GM21390 (cell line): Measurements from ENCODE around the gene XCL2.

ENCODE experiments used
- ATAC-seq: cut with Tn5 transposase; IDR thresholded peaks from one replicate; pipeline ENCODE4 v1.9.1; 2021; ENCODE audit not compliant: unreplicated experiment

Gene XCL2

GRCh38 chr1:168518201-168518689 is 25.6 kb downstream of the XCL2 start:
- no peak for ATAC-seq

- no peak for ATAC-seq
These were observed 29.3 kb downstream of the XCL2 start for GRCh38 chr1:168514455-168514854.

- ATAC-seq = no peak
These were observed 30.0 kb downstream of the XCL2 start for GRCh38 chr1:168513656-168514404.

- ATAC-seq = no peak
These were observed 30.8 kb downstream of the XCL2 start for GRCh38 chr1:168512864-168513595.

- peak; percentile 67 for ATAC-seq
These were observed 33.7 kb downstream of the XCL2 start for GRCh38 chr1:168509875-168510791.

- no peak for ATAC-seq
These were observed 34.6 kb downstream of the XCL2 start for GRCh38 chr1:168509210-168509609.

GRCh38 chr1:168507828-168508227 is 36.0 kb downstream of the XCL2 start:
- no peak for ATAC-seq

- no peak for ATAC-seq
These were observed 36.6 kb downstream of the XCL2 start for GRCh38 chr1:168507231-168507630.

GRCh38 chr1:168506204-168506819 is 37.5 kb downstream of the XCL2 start:
- no peak for ATAC-seq

GRCh38 chr1:168505006-168505405 is 38.8 kb downstream of the XCL2 start:
- no peak for ATAC-seq

- ATAC-seq = peak; percentile 70
These were observed 39.5 kb downstream of the XCL2 start for GRCh38 chr1:168504064-168504837.

GRCh38 chr1:168499688-168500049 is 44.1 kb downstream of the XCL2 start:
- ATAC-seq = no peak

GRCh38 chr1:168498956-168499687 is 44.7 kb downstream of the XCL2 start:
- ATAC-seq = no peak

- no peak for ATAC-seq
These were observed 45.6 kb downstream of the XCL2 start for GRCh38 chr1:168498159-168498631.

GRCh38 chr1:168497376-168497950 is 46.3 kb downstream of the XCL2 start:
- no peak for ATAC-seq

- ATAC-seq = no peak
These were observed 52.2 kb downstream of the XCL2 start for GRCh38 chr1:168491527-168492164.
